H9 (cell line): Measurements from ENCODE around the gene CAPN8. TPM values are rescaled to one million over a fixed set of nuclear protein-coding genes. Genes with fewer than 3 reads are reported as not detected.
A peak's percentile ranks its signal among the peaks of the same experiment; 100 is the strongest.

ENCODE experiments used
- DNase-seq: peaks from one replicate; pipeline ENCODE4 v3.0.0-alpha.2; 2017
- H2AFZ ChIP-seq: one replicate; pipeline ENCODE4 v1.6.1; 2013; ENCODE audit warnings: mild to moderate bottlenecking, low read length, control low read depth, moderate library complexity
- H2AK5ac ChIP-seq: 2 replicates; pipeline ENCODE4 v1.6.1; 2013; ENCODE audit warnings: low read length, control low read depth, mixed read lengths; ENCODE audit not compliant: insufficient read length
- H2BK120ac ChIP-seq: one replicate; pipeline ENCODE4 v1.6.1; 2013; ENCODE audit warnings: low read depth, mild to moderate bottlenecking, low read length, control low read depth, inconsistent platforms; ENCODE audit not compliant: poor library complexity, severe bottlenecking
- H2BK12ac ChIP-seq: 2 replicates; pipeline ENCODE4 v1.6.1; 2013; ENCODE audit warnings: low read length, control low read depth, mixed read lengths, low read depth; ENCODE audit not compliant: insufficient read length
- H2BK15ac ChIP-seq: 2 replicates; pipeline ENCODE4 v1.6.1; 2013; ENCODE audit warnings: low read depth, low read length, control low read depth
- H2BK20ac ChIP-seq: one replicate; pipeline ENCODE4 v1.6.1; 2013; ENCODE audit warnings: low read depth, mild to moderate bottlenecking, low read length, control low read depth, inconsistent platforms; ENCODE audit not compliant: poor library complexity, severe bottlenecking
- H2BK5ac ChIP-seq: 2 replicates; pipeline ENCODE4 v1.6.1; 2013; ENCODE audit warnings: low read length, control low read depth, mixed read lengths; ENCODE audit not compliant: insufficient read length
- H3K14ac ChIP-seq: 2 replicates; pipeline ENCODE4 v1.6.1; 2013; ENCODE audit warnings: low read length, control low read depth; ENCODE audit not compliant: insufficient read depth
- H3K18ac ChIP-seq: 2 replicates; pipeline ENCODE4 v1.6.1; 2013; ENCODE audit warnings: low read depth, mild to moderate bottlenecking, mixed read lengths, low read length, control low read depth; ENCODE audit not compliant: insufficient read length
- H3K23ac ChIP-seq: 2 replicates; pipeline ENCODE4 v1.6.1; 2013; ENCODE audit warnings: low read length, control low read depth, mixed read lengths, low read depth; ENCODE audit not compliant: insufficient read length
- H3K23me2 ChIP-seq: 2 replicates; pipeline ENCODE4 v1.6.1; 2013; ENCODE audit warnings: low read depth, mild to moderate bottlenecking, mixed read lengths, low read length, control low read depth; ENCODE audit not compliant: insufficient read length, poor library complexity, severe bottlenecking
- H3K27ac ChIP-seq: 2 replicates; pipeline ENCODE4 v1.5.1; 2013; ENCODE audit warnings: low read length, control low read depth, mixed read lengths, low read depth; ENCODE audit not compliant: insufficient read length
- H3K27me3 ChIP-seq: 2 replicates; pipeline ENCODE4 v1.6.1; 2013; ENCODE audit warnings: low read length, control low read depth, inconsistent platforms; ENCODE audit not compliant: insufficient read depth
- H3K4ac ChIP-seq: 2 replicates; pipeline ENCODE4 v1.6.1; 2013; ENCODE audit warnings: low read depth, mild to moderate bottlenecking, control low read depth, inconsistent platforms, low read length, moderate library complexity
- H3K4me1 ChIP-seq: 2 replicates; pipeline ENCODE4 v1.6.1; 2013; ENCODE audit warnings: low read length, control low read depth, inconsistent platforms; ENCODE audit not compliant: insufficient read depth
- H3K4me2 ChIP-seq: 2 replicates; pipeline ENCODE4 v1.6.1; 2013; ENCODE audit warnings: low read length, control low read depth, mixed read lengths; ENCODE audit not compliant: insufficient read length, insufficient read depth
- H3K56ac ChIP-seq: 2 replicates; pipeline ENCODE4 v1.6.1; 2013; ENCODE audit warnings: low read depth, mild to moderate bottlenecking, mixed read lengths, low read length, control low read depth; ENCODE audit not compliant: insufficient read length
- H3K79me1 ChIP-seq: 2 replicates; pipeline ENCODE4 v1.6.1; 2013; ENCODE audit warnings: low read depth, mild to moderate bottlenecking, moderate library complexity, low read length, control low read depth, inconsistent platforms; ENCODE audit not compliant: insufficient read depth, poor library complexity, severe bottlenecking
- H3K79me2 ChIP-seq: 2 replicates; pipeline ENCODE4 v1.6.1; 2013; ENCODE audit warnings: low read length, control low read depth, inconsistent platforms; ENCODE audit not compliant: insufficient read depth
- H3K9ac ChIP-seq: 2 replicates; pipeline ENCODE4 v1.6.1; 2013; ENCODE audit warnings: low read length, control low read depth, mixed read lengths; ENCODE audit not compliant: insufficient read length; ENCODE audit errors: extremely low read depth
- H3K9me3 ChIP-seq: one replicate; pipeline ENCODE4 v1.6.1; 2013; ENCODE audit warnings: low read depth, low read length, inconsistent platforms; ENCODE audit not compliant: control insufficient read depth
- H3T11ph ChIP-seq: one replicate; pipeline ENCODE4 v1.6.1; 2013; ENCODE audit warnings: mild to moderate bottlenecking, low read length, control low read depth, inconsistent platforms
- H4K20me1 ChIP-seq: one replicate; pipeline ENCODE4 v1.6.1; 2013; ENCODE audit not compliant: control insufficient read depth, insufficient read length, insufficient read depth
- H4K5ac ChIP-seq: 2 replicates; pipeline ENCODE4 v1.6.1; 2013; ENCODE audit warnings: low read depth, mild to moderate bottlenecking, mixed read lengths, low read length, control low read depth; ENCODE audit not compliant: insufficient read length
- H4K8ac ChIP-seq: replicated peaks from 2 replicates; pipeline ENCODE4 v1.6.1; 2013; ENCODE audit warnings: low read length, control low read depth, mixed read lengths, low read depth; ENCODE audit not compliant: insufficient read length
- H4K91ac ChIP-seq: 2 replicates; pipeline ENCODE4 v1.6.1; 2013; ENCODE audit warnings: low read depth, mild to moderate bottlenecking, moderate library complexity, mixed read lengths, low read length, control low read depth; ENCODE audit not compliant: insufficient read length
- H3K27ac Mint-ChIP-seq, 3 experiments: 2 replicates in 2 of 3; 3 replicates in 1 of 3; pipeline ENCODE4 v1.8.0; 2020 to 2021; ENCODE audit warnings: mixed read lengths in 3 of 3, mild to moderate bottlenecking in 1 of 3, moderate library complexity in 1 of 3
- H3K27me3 Mint-ChIP-seq: 2 replicates; pipeline ENCODE4 v1.8.0; 2021; ENCODE audit warnings: low read depth, mild to moderate bottlenecking, moderate library complexity, mixed read lengths
- H3K36me3 Mint-ChIP-seq, 3 experiments: 2 replicates in 2 of 3; 3 replicates in 1 of 3; pipeline ENCODE4 v1.8.0; 2020 to 2021; ENCODE audit warnings: low read depth in 3 of 3, mixed read lengths in 3 of 3; ENCODE audit not compliant: insufficient read depth in 1 of 3
- H3K4me1 Mint-ChIP-seq, 2 experiments: 2 replicates each; pipeline ENCODE4 v1.8.0; 2020; ENCODE audit warnings: mixed read lengths in 2 of 2
- H3K4me3 Mint-ChIP-seq, 2 experiments: 2 replicates in 1 of 2; 3 replicates in 1 of 2; pipeline ENCODE4 v1.8.0; 2020 to 2021; ENCODE audit warnings: mild to moderate bottlenecking in 2 of 2, mixed read lengths in 2 of 2, moderate library complexity in 1 of 2
- H3K9me3 Mint-ChIP-seq, 2 experiments: 2 replicates in 1 of 2; 3 replicates in 1 of 2; pipeline ENCODE4 v1.8.0; 2020; ENCODE audit warnings: mild to moderate bottlenecking in 2 of 2, mixed read lengths in 2 of 2, moderate library complexity in 1 of 2
- CTCF ChIP-seq: fragments of 200-600 bp; sonication (generic); conservative IDR thresholded peaks from 3 replicates; pipeline ENCODE4 v1.8.0; 2021; ENCODE audit warnings: antibody characterized with exemption, mild to moderate bottlenecking
- WGBS: extraction: QIAGEN DNeasy Blood & Tissue Kit; methylation state at CpG from one replicate; pipeline ENCODE4 v1.1.7; 2013; ENCODE audit warnings: missing lambda C conversion rate, low lambda C conversion rate, mixed read lengths; ENCODE audit not compliant: insufficient read length; ENCODE audit errors: extremely low coverage; 5-methylcytosine and 5-hydroxymethylcytosine counted together
- total RNA-seq: library from RNA; stranded (reverse); gene quantifications from 2 replicates; pipeline ENCODE4 v1.2.1, GENCODE V29; 2021

Gene CAPN8
- total RNA-seq, 1 experiment from 2014 or later: not detected

DNA sequence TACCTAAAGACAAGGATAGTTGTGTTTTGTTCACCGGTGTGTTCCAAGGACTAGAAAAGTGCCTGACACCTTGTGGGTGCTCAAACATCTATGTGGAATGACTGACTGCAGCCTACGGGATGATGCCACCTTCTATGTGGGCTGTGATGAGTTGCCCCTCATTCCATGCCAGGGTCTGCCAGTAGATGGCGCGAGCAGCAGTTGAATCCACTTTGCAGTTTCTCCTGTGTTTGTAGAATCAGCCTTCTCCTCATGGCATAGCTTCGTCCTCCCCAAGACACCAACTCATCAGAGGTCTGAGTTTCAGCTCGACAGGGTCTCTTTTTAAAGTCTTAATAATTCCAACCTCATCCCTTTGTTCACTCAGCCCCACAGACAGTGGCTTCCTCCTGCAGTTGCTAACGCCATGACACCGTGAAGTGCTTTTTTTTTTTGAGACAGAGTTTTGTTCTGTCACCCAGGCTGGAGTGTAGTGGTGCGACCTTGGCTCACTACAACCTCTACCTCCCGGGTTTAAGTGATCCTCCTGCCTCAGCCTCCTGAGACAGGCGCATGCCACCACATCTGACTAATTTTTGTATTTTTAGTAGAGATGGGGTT is 133.7 kb downstream of the CAPN8 start:
- peak; percentile 89 for TF ChIP-seq CTCF
- Histone ChIP-seq H3K79me1 (no peaks in the 10 kb centered on the region), H2BK20ac (no peak overlapping the region), H4K5ac (no peak overlapping the region), H2BK5ac (no peak overlapping the region), H2BK15ac (no peak overlapping the region), H2BK120ac (no peak overlapping the region), H3K4me2 (no peak overlapping the region), H3K79me2 (no peaks in the 10 kb centered on the region), H4K20me1 (no peaks in the 10 kb centered on the region), H3K14ac (no peak overlapping the region), H3K9ac (no peak overlapping the region), H2AK5ac (no peak overlapping the region), H4K8ac (no peak overlapping the region), H3K4ac (no peak overlapping the region), H3K23me2 (no peaks in the 10 kb centered on the region), H3K27ac (no peak overlapping the region), H3K4me1 (no peaks in the 10 kb centered on the region), H3K56ac (no peak overlapping the region), H3K18ac (no peak overlapping the region), H3K27me3 (no peaks in the 10 kb centered on the region), H3K9me3 (no peaks in the 10 kb centered on the region), H3K23ac (no peak overlapping the region), H3T11ph (no peak overlapping the region), H2AFZ (no peak overlapping the region), H4K91ac (no peak overlapping the region), H2BK12ac (no peak overlapping the region)
- peaks cover 7 to 9% of the 10 kb centered on the region in 2 experiments; a peak in 3 of 5 replicates for H3K9me3 Mint-ChIP-seq
- peak; percentile 77 for DNase-seq
- no peak overlapping the region for H3K4me3 Mint-ChIP-seq
- peaks cover 8 to 11% of the 10 kb centered on the region in 2 experiments for H3K4me1 Mint-ChIP-seq
- no peak overlapping the region for H3K27ac Mint-ChIP-seq
- WGBS: no CpG with 5 or more reads among the region's 11 CpGs
- peaks cover 0 to 2% (median 0%) of the 10 kb centered on the region in 3 experiments; a peak in 2 of 7 replicates for H3K36me3 Mint-ChIP-seq
- H3K27me3 Mint-ChIP-seq: peaks cover 6% of the 10 kb centered on the region
